IMR-90 (cell line): ENCODE results near the gene DNAJC6. TPM values are rescaled to one million over a fixed set of nuclear protein-coding genes. Genes with fewer than 3 reads are reported as not detected.

Experiments
- ATAC-seq: fragments of 200-7000 bp; cut with Tn5 transposase; 2 replicates; pipeline ENCODE4 v1.9.1; 2020; ENCODE audit warnings: low read depth, mild to moderate bottlenecking, moderate library complexity
- BruUV-seq: library from RNA; stranded (reverse); fragments of 400-500 nt; replicated peaks from 2 replicates; lab custom pipeline; 2021; lab: Mats Ljungman, UMichigan
- CTCF ChIA-PET: fragments of 300-600 bp; formaldehyde crosslinking; extraction: SDS; loops from one replicate; lab custom pipeline; 2021; ENCODE audit warnings: antibody characterized with exemption; lab: Yijun Ruan, JAX
- POLR2A ChIA-PET: fragments of 300-600 bp; sonication (Branson Sonifier 250); formaldehyde crosslinking; loops from one replicate; lab custom pipeline; 2022; ENCODE audit warnings: antibody characterized with exemption; ENCODE audit not compliant: unreplicated experiment; lab: Charles Lee
- DNase-seq: peaks from one replicate; pipeline ENCODE4 v3.0.0; 2013
- H2AFZ ChIP-seq: replicated peaks from 2 replicates; pipeline ENCODE3; 2013; ENCODE audit warnings: low read length, mild to moderate bottlenecking; ENCODE audit not compliant: poor library complexity
- H2AK5ac ChIP-seq: 2 replicates; pipeline ENCODE4 v1.6.1; 2013; ENCODE audit warnings: low read depth, low read length, inconsistent platforms
- H2AK9ac ChIP-seq: replicated peaks from 2 replicates; pipeline ENCODE3; 2013; ENCODE audit warnings: mild to moderate bottlenecking, low read depth, low read length, moderate library complexity; ENCODE audit not compliant: poor library complexity
- H2BK120ac ChIP-seq: 2 replicates; pipeline ENCODE4 v1.6.1; 2013; ENCODE audit warnings: low read depth, low read length, inconsistent platforms
- H2BK15ac ChIP-seq: 3 replicates; pipeline ENCODE4 v1.6.1; 2013; ENCODE audit warnings: low read depth, low read length, inconsistent platforms
- H2BK20ac ChIP-seq: 2 replicates; pipeline ENCODE4 v1.6.1; 2013; ENCODE audit warnings: low read depth, mild to moderate bottlenecking, inconsistent platforms, low read length, moderate library complexity
- H2BK5ac ChIP-seq: 2 replicates; pipeline ENCODE4 v1.6.1; 2013; ENCODE audit warnings: mild to moderate bottlenecking, low read depth, low read length, inconsistent platforms; ENCODE audit not compliant: poor library complexity, severe bottlenecking
- H3K14ac ChIP-seq: replicated peaks from 2 replicates; pipeline ENCODE4 v1.6.1; 2013; ENCODE audit warnings: low read depth, low read length, inconsistent platforms
- H3K18ac ChIP-seq: 2 replicates; pipeline ENCODE4 v1.6.1; 2013; ENCODE audit warnings: low read depth, low read length, control low read depth
- H3K23ac ChIP-seq: 2 replicates; pipeline ENCODE4 v1.6.1; 2013; ENCODE audit warnings: low read depth, low read length, inconsistent platforms
- H3K27ac ChIP-seq: 2 replicates; pipeline ENCODE4 v1.5.1; 2013; ENCODE audit warnings: mild to moderate bottlenecking, control low read depth, low read length; ENCODE audit not compliant: insufficient read depth
- H3K27me3 ChIP-seq: 2 replicates; pipeline ENCODE4 v1.6.1; 2013; ENCODE audit warnings: low read length; ENCODE audit not compliant: control insufficient read depth, insufficient read depth
- H3K36me3 ChIP-seq: 2 replicates; pipeline ENCODE4 v1.6.1; 2013; ENCODE audit warnings: low read length, mixed read lengths; ENCODE audit not compliant: control insufficient read depth, insufficient read depth
- H3K4ac ChIP-seq: 2 replicates; pipeline ENCODE4 v1.6.1; 2013; ENCODE audit warnings: low read depth, low read length, inconsistent platforms
- H3K4me1 ChIP-seq: 2 replicates; pipeline ENCODE4 v1.6.1; 2013; ENCODE audit warnings: low read length, mixed read lengths; ENCODE audit not compliant: control insufficient read depth, insufficient read depth
- H3K4me2 ChIP-seq: 2 replicates; pipeline ENCODE4 v1.6.1; 2013; ENCODE audit warnings: low read depth, mild to moderate bottlenecking, control low read depth, low read length, moderate library complexity
- H3K4me3 ChIP-seq: 2 replicates; pipeline ENCODE4 v1.5.1; 2013; ENCODE audit warnings: low read depth, mild to moderate bottlenecking, control low read depth, low read length, moderate library complexity; ENCODE audit not compliant: insufficient read depth
- H3K56ac ChIP-seq: 2 replicates; pipeline ENCODE4 v1.6.1; 2013; ENCODE audit warnings: low read length, inconsistent platforms; ENCODE audit not compliant: insufficient read depth; ENCODE audit errors: extremely low read depth
- H3K79me1 ChIP-seq, 2 experiments: 2 replicates each; pipeline ENCODE4 v1.6.1; 2013; ENCODE audit warnings: low read length in 2 of 2, inconsistent platforms in 1 of 2, low read depth in 1 of 2
- H3K9ac ChIP-seq: 2 replicates; pipeline ENCODE4 v1.6.1; 2013; ENCODE audit warnings: low read depth, low read length, control low read depth
- H3K9me1 ChIP-seq: 2 replicates; pipeline ENCODE4 v1.6.1; 2013; ENCODE audit warnings: low read length, inconsistent platforms; ENCODE audit not compliant: insufficient read depth
- H3K9me3 ChIP-seq: 2 replicates; pipeline ENCODE4 v1.6.1; 2013; ENCODE audit warnings: low read length; ENCODE audit not compliant: control insufficient read depth, insufficient read depth
- H4K20me1 ChIP-seq: 2 replicates; pipeline ENCODE4 v1.6.1; 2013; ENCODE audit warnings: low read length, inconsistent platforms; ENCODE audit not compliant: insufficient read depth
- H4K5ac ChIP-seq: 2 replicates; pipeline ENCODE4 v1.6.1; 2013; ENCODE audit warnings: mild to moderate bottlenecking, low read depth, low read length, control low read depth
- H4K8ac ChIP-seq, 2 experiments: 2 replicates each; pipeline ENCODE4 v1.6.1; 2013; ENCODE audit warnings: low read depth in 2 of 2, low read length in 2 of 2, control low read depth in 1 of 2, inconsistent platforms in 1 of 2
- H4K91ac ChIP-seq: 2 replicates; pipeline ENCODE4 v1.6.1; 2013; ENCODE audit warnings: low read depth, low read length, inconsistent platforms; ENCODE audit not compliant: insufficient read depth
- BHLHE40 ChIP-seq: fragments of 150-350 bp; IDR thresholded peaks from 2 replicates; pipeline ENCODE4 v1.6.1; 2016; ENCODE audit warnings: mild to moderate bottlenecking, low read depth, low read length
- CEBPB ChIP-seq: IDR thresholded peaks from 2 replicates; pipeline ENCODE4 v1.6.1; 2012; ENCODE audit warnings: low read depth, low read length, improper control_type of control experiment
- MXI1 ChIP-seq: IDR thresholded peaks from 2 replicates; pipeline ENCODE4 v1.6.1; 2012; ENCODE audit warnings: low read depth, mild to moderate bottlenecking, low read length, moderate library complexity, borderline replicate concordance
- POLR2A ChIP-seq: IDR thresholded peaks from 2 replicates; pipeline ENCODE4 v1.6.1; 2012; ENCODE audit warnings: mild to moderate bottlenecking, low read depth, low read length
- RAD21 ChIP-seq: IDR thresholded peaks from 2 replicates; pipeline ENCODE4 v1.6.1; 2012; ENCODE audit warnings: low read length, improper control_type of control experiment
- RCOR1 ChIP-seq: IDR thresholded peaks from 2 replicates; pipeline ENCODE4 v1.6.1; 2012; ENCODE audit warnings: mild to moderate bottlenecking, low read length, improper control_type of control experiment; ENCODE audit not compliant: insufficient replicate concordance
- RFX5 ChIP-seq: IDR thresholded peaks from 2 replicates; pipeline ENCODE4 v1.8.0; 2012; ENCODE audit warnings: low read depth, mild to moderate bottlenecking, low read length, moderate library complexity
- dilution Hi-C: fragments of 300-500 bp; cut with HindIII; formaldehyde crosslinking; loops from one replicate; pipeline ENCODE4 v1.14.3; 2018; ENCODE audit warnings: low sequenced_read_pairs; ENCODE audit not compliant: unreplicated experiment
- in situ Hi-C: fragments of 300-500 bp; cut with MboI; formaldehyde crosslinking; loops from 3 replicates; pipeline ENCODE4 v1.14.3; 2019; ENCODE audit warnings: low sequenced_read_pairs, inconsistent platforms, mixed read lengths
- intact Hi-C: fragments of 100-400 bp; cut with micrococcal nuclease; formaldehyde crosslinking; loops from 2 replicates; pipeline ENCODE4 v1.10.0; 2022
- polyA plus RNA-seq, 3 experiments: library from polyadenylated mRNA; depleted of rRNA; stranded (reverse); fragments of >200 nt; gene quantifications; 2 replicates each; pipeline ENCODE4 v1.2.3, GENCODE V29; 2012; ENCODE audit warnings: low replicate concordance in 1 of 3
- total RNA-seq: library from RNA; depleted of rRNA; stranded (reverse); fragments of >200 nt; gene quantifications from 2 replicates; pipeline ENCODE4 v1.2.3, GENCODE V29; 2012
- TF ChIP-seq, protein P1 (sequence below): conservative IDR thresholded peaks from 2 replicates; pipeline ENCODE4 v1.5.1; 2012; ENCODE audit warnings: mild to moderate bottlenecking, low read depth, low read length, improper control_type of control experiment
- TF ChIP-seq, protein P2 (sequence below): fragments of 150-350 bp; IDR thresholded peaks from 2 replicates; pipeline ENCODE4 v1.6.1; 2016; ENCODE audit warnings: low read depth, mild to moderate bottlenecking, low read length, moderate library complexity, borderline replicate concordance

The DNAJC6 gene
- total and polyA plus RNA-seq, 2 of the 4 experiments (the other 2 are of a cell fraction): 0.05 to 0.18 TPM

DNA sequence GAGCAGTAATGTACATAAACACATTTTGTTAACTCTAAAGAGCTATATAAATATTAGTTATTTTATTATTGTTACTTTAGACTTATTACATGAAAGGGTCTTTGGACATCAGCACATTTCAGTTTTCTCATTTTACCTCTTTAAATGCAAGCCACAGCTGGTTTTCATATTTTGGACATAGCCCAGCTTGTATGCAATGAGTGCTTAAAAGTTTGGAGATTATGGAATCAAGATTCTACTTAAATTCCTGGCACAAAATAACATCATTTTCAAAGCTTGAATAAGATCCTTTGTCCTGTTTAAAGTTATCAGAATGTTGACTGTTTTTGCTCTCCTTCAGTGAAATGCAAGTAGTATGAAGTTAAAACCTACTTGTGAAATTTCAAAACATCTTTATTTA, 95.6 kb downstream of the DNAJC6 start:
- no peaks in the 10 kb centered on the region for H3K79me1 ChIP-seq
- ATAC-seq (no peak), DNase-seq (no peak)
- peaks cover 12% of the 10 kb centered on the region for H3K27me3 ChIP-seq
- no peaks in the 10 kb centered on the region for H3K9me1 ChIP-seq
- H3K4me3 ChIP-seq: no peak overlapping the region
- H3K56ac ChIP-seq: no peak overlapping the region
- CTCF ChIA-PET: interaction anchor here (0.6 kb wide), 1 partner anchor 849 kb away, joined by 3 read pairs; no protein-coding TSS in a partner anchor
- dilution Hi-C loops (no loop called here), intact Hi-C loops (no loop called here), in situ Hi-C loops (no loop called here)
- no peak overlapping the region for H3K23ac ChIP-seq
- no peak for TF ChIP-seq RFX5
- TF ChIP-seq RAD21: no peak
- TF ChIP-seq RCOR1: no peak
- TF ChIP-seq, protein P1, sequence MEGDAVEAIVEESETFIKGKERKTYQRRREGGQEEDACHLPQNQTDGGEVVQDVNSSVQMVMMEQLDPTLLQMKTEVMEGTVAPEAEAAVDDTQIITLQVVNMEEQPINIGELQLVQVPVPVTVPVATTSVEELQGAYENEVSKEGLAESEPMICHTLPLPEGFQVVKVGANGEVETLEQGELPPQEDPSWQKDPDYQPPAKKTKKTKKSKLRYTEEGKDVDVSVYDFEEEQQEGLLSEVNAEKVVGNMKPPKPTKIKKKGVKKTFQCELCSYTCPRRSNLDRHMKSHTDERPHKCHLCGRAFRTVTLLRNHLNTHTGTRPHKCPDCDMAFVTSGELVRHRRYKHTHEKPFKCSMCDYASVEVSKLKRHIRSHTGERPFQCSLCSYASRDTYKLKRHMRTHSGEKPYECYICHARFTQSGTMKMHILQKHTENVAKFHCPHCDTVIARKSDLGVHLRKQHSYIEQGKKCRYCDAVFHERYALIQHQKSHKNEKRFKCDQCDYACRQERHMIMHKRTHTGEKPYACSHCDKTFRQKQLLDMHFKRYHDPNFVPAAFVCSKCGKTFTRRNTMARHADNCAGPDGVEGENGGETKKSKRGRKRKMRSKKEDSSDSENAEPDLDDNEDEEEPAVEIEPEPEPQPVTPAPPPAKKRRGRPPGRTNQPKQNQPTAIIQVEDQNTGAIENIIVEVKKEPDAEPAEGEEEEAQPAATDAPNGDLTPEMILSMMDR: no peak
- TF ChIP-seq CEBPB: no peak
- TF ChIP-seq POLR2A: no peak
- TF ChIP-seq BHLHE40: no peak
- TF ChIP-seq, protein P2, sequence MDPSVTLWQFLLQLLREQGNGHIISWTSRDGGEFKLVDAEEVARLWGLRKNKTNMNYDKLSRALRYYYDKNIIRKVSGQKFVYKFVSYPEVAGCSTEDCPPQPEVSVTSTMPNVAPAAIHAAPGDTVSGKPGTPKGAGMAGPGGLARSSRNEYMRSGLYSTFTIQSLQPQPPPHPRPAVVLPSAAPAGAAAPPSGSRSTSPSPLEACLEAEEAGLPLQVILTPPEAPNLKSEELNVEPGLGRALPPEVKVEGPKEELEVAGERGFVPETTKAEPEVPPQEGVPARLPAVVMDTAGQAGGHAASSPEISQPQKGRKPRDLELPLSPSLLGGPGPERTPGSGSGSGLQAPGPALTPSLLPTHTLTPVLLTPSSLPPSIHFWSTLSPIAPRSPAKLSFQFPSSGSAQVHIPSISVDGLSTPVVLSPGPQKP: no peak
- no peak for TF ChIP-seq MXI1
- no TSS peak for BruUV-seq
- H4K8ac ChIP-seq: no peak overlapping the region
- H2BK120ac ChIP-seq: no peak overlapping the region
- H3K27ac ChIP-seq: no peak overlapping the region
- H3K9me3 ChIP-seq: no peaks in the 10 kb centered on the region
- H4K20me1 ChIP-seq: no peaks in the 10 kb centered on the region
- no peak overlapping the region for H2BK5ac ChIP-seq
- H3K14ac ChIP-seq: no peak overlapping the region
- no peak overlapping the region for H4K5ac ChIP-seq
- no peaks in the 10 kb centered on the region for H3K36me3 ChIP-seq
- H2BK15ac ChIP-seq: no peak overlapping the region
- no peak overlapping the region for H2BK20ac ChIP-seq
- POLR2A ChIA-PET: no interaction called here
- no peak overlapping the region for H3K9ac ChIP-seq
- H3K18ac ChIP-seq: no peak overlapping the region
- H2AFZ ChIP-seq: no peak overlapping the region
- H2AK9ac ChIP-seq: no peak overlapping the region
- no peak overlapping the region for H2AK5ac ChIP-seq
- no peak overlapping the region for H3K4me2 ChIP-seq
- no peak overlapping the region for H3K4ac ChIP-seq
- H4K91ac ChIP-seq: no peak overlapping the region
- no peaks in the 10 kb centered on the region for H3K4me1 ChIP-seq
